Suppressor macrophage treated with lipopolysaccharide for 1 hour (primary cell): ENCODE measurements around the gene UCN2.
"Not testable (repeated sequence)": the region's sequence is repeated elsewhere in the genome, so short reads cannot be mapped to it uniquely, and the experiment has no call there.

Experiments used
- DNase-seq, 3 donors: peaks; one replicate each; pipeline ENCODE4 v3.0.0-alpha.2; 2020 to 2022

Gene UCN2

DNA sequence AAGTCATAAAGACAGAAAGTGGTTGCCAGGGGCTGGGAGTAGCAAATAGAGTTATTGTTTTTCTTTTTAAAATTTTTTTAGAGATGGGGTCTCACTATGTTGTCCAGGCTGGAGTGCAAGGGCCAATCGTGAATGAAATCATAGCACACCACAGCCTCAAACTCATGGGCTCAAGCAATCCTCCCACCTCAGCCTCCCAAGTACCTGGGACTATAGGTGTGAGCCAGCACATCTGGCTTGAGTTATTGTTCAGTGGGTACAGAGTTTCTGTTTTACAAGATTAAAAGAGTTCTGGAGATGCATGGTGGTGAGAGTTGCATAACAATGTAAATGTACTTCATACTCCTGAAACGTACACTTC, 30.6 kb downstream of the UCN2 start:
- no peak for DNase-seq

DNA sequence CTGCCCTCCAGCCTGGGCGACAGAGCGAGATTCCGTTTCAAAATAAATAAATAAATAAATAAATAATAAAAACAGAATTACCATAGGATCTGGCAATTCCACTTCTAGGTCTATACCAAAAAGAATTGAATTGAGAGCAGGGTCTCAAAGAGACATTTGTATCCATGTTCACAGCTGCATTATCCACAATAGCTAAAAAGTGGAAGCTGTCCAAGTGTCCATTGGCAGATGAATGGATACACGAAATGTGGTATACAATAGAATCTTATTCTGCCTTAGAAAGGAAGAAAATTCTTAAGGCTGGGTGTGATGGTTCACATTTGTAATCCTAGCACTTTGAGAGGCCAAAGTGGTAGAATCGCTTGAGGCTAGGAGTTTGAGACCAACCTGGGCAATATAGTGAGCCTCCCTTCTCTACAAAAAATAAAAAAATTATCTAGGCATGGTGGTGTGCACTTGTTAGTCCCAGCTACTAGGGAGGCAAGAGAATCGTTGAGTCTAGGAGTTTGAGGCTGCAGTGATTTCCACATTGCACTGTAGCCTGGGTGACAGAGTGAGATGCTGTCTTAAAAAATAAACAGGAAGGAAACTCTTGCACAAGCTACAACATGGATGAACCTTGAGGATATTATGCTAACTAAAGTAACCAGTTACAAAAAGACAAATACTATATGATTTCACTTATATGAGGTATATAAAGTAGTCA, 31.2 kb downstream of the UCN2 start:
- peak; percentile 37 to 54 (median 46) for DNase-seq

DNA sequence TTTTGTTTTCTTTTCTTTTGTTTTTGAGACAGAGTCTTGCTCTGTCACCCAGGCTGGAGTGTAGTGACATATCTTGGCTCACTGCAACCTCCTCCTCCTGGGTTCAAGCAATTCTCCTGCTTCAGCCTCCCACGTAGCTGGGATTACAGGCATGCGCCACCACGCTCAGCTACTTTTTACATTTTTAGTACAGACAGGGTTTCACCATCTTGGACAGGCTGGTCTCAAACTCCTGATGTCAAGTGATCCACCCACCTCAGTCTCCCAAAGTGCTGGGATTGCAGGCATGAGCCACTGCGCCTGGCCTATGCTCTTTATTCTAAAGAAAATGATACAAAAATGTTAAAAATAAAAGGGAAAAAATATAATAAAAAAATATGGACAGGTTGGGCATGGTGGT, 32.9 kb downstream of the UCN2 start:
- not testable (repeated sequence) for DNase-seq

DNA sequence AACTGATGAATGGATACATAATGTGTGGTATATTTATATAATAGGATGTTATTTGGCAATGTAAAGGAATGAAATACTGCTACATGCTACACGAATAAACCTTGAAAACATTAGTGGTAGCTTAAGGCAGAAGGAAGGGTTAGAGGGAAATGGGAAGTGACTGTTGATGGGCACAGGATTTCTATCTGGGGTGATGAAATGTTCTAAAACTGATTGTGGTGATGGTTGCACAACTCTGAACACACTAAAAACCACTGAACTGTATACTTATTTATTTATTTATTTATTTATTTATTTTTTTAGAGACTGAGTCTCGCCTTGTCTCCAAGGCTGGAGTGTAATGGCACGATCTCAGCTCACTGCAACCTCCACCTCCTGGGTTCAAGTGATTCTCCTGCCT, 34.8 kb downstream of the UCN2 start:
- peak; percentile 53 to 64 (median 63) for DNase-seq

DNA sequence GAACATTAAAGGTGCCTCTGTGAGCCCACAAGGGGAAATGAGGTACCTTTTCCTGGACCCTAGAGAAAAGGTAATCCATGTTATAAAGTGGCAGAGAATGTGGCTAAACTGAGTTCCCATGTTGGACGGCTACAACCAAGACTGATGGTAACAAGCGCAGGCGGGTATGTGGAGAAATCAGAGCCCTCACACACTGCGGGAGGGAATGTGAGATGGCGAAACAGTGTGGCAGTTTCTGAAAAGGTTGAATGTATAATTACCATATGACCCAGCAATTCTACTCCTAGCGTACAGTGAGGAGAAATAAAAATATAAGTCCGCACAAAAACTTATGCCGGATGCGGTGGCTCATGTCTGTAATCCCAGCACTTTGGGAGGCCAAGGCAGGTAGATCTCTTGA, 35.5 kb downstream of the UCN2 start:
- DNase-seq, result peak; percentile 39 to 54 (median 50)

DNA sequence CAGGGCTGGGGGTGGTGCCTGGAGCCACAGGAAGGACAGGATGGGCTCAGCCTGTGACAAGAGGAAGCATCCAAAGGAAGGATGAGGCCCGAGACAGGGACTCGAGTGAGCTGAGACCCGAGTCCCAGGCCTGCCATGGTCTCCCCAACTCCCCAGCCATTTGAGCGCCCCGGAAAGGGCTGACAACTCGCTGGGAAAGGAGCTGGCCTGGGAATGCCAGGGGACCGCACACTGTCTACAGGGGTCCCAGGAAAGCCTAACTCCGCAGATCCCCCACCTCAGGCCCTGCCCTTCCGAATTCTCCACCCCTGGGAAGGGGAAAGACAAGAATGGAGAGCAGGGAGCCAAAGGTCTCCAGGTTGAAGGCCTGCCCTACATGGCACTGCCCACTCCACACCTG, 38.6 kb downstream of the UCN2 start:
- DNase-seq, result no peak

DNA sequence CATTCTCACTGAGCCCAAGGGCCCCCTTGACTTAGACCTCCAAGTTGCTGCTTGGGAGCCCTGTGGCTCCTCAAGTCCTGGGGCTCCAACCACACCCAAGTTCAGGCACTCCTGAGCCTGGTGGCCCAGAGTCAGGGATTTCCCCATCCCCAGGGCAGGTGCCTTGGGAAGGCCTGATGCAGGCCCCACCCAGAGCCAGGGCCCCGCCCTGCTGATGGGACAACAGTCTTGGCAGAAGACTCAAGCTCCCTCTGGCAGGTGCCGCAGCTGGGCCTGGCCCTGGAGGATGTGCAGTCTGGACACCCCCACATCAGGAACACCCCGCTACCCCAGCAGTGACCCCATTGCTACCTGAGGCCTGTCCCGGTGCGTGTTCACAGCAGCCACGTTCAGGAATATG, 41.9 kb downstream of the UCN2 start:
- DNase-seq, result no peak

DNA sequence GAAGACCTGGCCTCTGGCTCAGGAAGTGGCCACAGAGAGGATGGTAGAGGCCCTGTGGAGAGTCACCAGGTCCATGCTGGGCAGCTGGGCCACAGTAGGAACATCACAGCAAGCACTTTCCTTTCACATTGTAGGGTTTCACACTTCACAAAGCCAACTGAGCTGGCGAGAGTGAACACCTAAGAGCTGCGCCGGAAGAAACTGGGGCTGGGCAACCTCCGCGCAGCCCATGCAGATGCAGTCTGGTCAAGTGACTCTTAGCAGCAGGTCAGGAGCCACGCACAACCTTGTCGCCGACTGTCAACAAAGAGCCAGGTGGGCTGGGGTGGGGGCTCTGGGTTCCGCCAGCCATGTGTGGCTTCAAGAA, 44.3 kb downstream of the UCN2 start:
- DNase-seq, result no peak

DNA sequence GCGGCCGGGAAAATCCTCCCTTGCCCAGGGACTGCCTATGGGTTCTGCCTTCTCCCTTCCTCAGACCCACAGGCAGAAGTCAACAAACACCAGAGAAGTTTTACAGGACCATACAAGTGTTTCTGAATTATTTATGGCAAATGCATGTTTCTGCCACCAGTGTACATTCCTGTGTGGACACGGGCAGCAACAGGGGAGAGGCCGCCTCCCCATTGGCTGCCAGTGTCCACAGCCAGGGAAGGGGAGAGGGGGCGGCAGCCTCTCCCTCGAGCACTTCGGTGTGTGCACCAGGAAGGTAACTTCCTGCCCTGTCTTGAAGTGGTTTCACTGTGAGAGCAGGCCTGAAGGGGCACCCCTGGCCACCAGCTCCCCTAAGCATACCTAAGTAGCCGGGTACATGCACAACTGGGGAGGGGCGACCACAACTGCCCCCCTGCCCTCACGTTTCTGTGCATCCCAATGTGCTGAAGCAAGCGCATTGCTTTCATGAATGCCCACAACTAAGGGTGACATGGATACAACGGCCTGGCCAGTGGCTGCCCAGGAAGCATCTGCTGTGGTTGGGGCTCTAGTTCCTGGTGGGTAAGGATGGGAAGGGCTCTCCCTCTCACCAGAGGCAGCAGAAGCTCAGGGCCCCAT, 44.8 kb downstream of the UCN2 start:
- no peak for DNase-seq

DNA sequence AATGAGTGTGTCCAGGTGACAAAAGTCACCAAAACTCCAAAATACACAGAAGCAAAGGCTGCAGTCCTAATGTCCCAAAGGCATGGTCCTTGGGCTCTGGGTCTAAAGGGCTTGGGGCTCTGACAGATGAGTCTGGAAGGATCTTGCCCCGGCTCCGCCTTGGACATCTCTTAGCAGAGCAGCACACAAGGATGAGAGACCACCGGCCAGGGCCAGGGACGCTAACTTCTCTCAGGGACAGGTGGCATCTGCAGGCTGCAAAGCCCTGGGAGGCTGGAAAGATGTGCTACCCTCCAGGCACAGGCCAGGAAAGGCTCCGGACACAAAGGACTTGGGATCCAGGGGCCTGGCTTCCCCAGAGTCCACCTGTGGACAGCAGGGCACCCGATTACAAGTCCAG, 45.5 kb downstream of the UCN2 start:
- no peak for DNase-seq

DNA sequence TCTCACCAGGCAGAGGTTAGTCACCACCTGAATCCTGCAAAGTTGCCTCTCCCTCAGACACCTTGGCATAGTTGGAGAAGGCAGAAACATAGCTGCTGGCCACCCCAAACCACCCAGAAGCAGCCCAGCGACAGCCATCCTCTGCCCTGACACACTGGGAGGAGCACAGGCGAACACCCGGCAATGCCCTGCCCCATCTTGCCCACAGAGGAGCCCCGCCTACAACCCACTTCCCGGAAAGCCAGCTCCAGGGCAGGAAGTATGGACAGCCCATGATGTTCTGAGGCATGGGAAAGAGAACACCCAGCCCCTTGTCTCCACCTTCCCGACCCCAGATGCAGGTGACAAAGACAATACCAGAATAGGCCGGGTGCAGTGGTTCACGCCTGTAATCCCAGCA, 47.0 kb downstream of the UCN2 start:
- DNase-seq, result no peak

DNA sequence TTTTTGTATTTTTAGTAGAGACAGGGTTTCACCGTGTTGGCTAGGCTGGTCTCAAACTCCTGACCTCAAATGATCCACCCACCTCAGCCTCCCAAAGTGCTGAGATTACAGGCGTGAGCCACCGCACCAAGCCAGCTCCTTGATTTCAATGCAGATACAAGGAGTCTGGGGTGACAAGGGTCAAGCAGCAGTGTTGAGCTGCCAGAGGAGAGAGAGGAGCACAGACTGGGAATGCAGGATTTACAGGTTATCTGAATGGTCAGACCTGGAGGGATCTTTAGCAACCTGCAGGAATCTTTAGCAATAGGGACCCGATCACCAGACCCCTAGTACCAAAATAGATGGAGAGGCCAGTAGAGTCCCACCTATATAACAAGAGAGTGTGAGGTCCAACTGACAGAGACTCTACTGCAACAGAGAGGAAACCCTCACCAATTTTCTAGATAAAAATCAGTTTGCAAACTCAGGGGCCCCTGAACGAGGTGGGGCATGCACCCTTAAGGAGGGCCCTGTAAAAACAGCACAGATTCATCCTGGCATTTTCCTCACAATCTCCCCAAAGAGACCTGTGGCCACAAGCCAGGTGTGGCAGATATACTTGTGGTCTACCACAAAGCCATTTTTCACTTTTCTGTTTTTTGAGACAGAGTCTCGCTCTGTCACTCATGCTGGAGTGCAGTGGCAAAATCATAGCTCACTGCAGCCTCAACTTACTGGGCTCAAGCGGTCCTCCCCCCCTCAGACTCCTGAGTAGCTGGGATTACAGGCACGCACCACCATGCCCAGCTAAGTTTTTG, 49.0 kb downstream of the UCN2 start:
- no peak for DNase-seq
